ENCODE data around the gene STXBP6. TPM values are rescaled to one million over a fixed set of nuclear protein-coding genes. Genes with fewer than 3 reads are reported as not detected.

The STXBP6 gene
- total and polyA plus RNA-seq, 12 donors: 12.2 to 49.0 (median 24.4) TPM

GRCh38 chr14:24956104-24956503 lies 93.8 kb downstream of the STXBP6 start:
- intact Hi-C loops (cut with DNase I): loop anchor here in 2 of 10 donors (10.0 kb wide), 1 partner anchor 141 kb away; no protein-coding TSS in a partner anchor
- no peaks in the 10 kb centered on the region for H3K27me3 ChIP-seq
- 87 to 90% methylated on average over 4 of the region's 4 CpGs for WGBS, 2 donors
- peaks cover 16 to 77% (median 54%) of the 10 kb centered on the region in 9 donors for H3K4me1 ChIP-seq
- H3K27ac ChIP-seq: no peak overlapping the region
- DNase-seq (no peak), ATAC-seq (no peak)
- TF ChIP-seq CTCF (IDR thresholded peaks at IDR 0.05): no peak
- H3K9me3 ChIP-seq: peaks cover 0 to 3% (median 0%) of the 10 kb centered on the region in 11 donors
- H3K4me3 ChIP-seq: no peak overlapping the region
- no peaks in the 10 kb centered on the region for H3K36me3 ChIP-seq

- no peaks in the 10 kb centered on the region for H3K27me3 ChIP-seq
- intact Hi-C loops (cut with DNase I): loop anchor here in 2 of 10 donors (10.0 kb wide), 1 partner anchor 140 kb away; no protein-coding TSS in a partner anchor
- peak; percentile 14 to 68 (median 56) for ATAC-seq
- no peak for DNase-seq
- no peak for TF ChIP-seq CTCF (IDR thresholded peaks at IDR 0.05)
- WGBS, 2 donors: 65 to 76% methylated on average over 2 of the region's 2 CpGs
- H3K4me3 ChIP-seq: no peak overlapping the region
- H3K36me3 ChIP-seq: no peaks in the 10 kb centered on the region
- peak overlapping the region in 3 of 10 donors; percentile 29 to 53 (median 50) for H3K27ac ChIP-seq
- peaks cover 0 to 3% (median 0%) of the 10 kb centered on the region in 11 donors for H3K9me3 ChIP-seq
- H3K4me1 ChIP-seq: peaks cover 12 to 65% (median 41%) of the 10 kb centered on the region in 9 donors
These were observed 95.3 kb downstream of the STXBP6 start for GRCh38 chr14:24954700-24955037.

GRCh38 chr14:24954037-24954699 lies 95.8 kb downstream of the STXBP6 start:
- Histone ChIP-seq H3K4me3 (no peak overlapping the region), H3K9me3 (peaks cover 0 to 3% (median 0%) of the 10 kb centered on the region in 11 donors), H3K4me1 (peaks cover 7 to 60% (median 36%) of the 10 kb centered on the region in 9 donors), H3K36me3 (no peaks in the 10 kb centered on the region), H3K27ac (peak overlapping the region in 4 of 10 donors; percentile 9 to 50 (median 21)), H3K27me3 (no peaks in the 10 kb centered on the region)
- TF ChIP-seq CTCF (IDR thresholded peaks at IDR 0.05): no peak
- DNase-seq (no peak), ATAC-seq (peak in 5 of 8 donors; percentile 28 to 61 (median 42))
- intact Hi-C loops (cut with DNase I): loop anchor here in 2 of 10 donors (10.0 kb wide), 1 partner anchor 139 kb away; no protein-coding TSS in a partner anchor
- 35 to 66% methylated on average over 4 of the region's 4 CpGs for WGBS, 2 donors

GRCh38 chr14:24952851-24953666 lies 96.9 kb downstream of the STXBP6 start:
- DNase-seq: no peak
- intact Hi-C loops (cut with DNase I): loop anchor here in 2 of 10 donors (10.0 kb wide), 1 partner anchor 138 kb away; no protein-coding TSS in a partner anchor
- WGBS, 2 donors: 80 to 81% methylated on average over 8 of the region's 8 CpGs
- Histone ChIP-seq H3K27me3 (no peaks in the 10 kb centered on the region), H3K4me1 (peaks cover 1 to 49% (median 25%) of the 10 kb centered on the region in 9 donors), H3K9me3 (peaks cover 0 to 3% (median 0%) of the 10 kb centered on the region in 11 donors), H3K36me3 (no peaks in the 10 kb centered on the region), H3K4me3 (no peak overlapping the region), H3K27ac (peak overlapping the region in 1 of 10 donors; percentile 50)
- TF ChIP-seq CTCF (IDR thresholded peaks at IDR 0.05): peak in 6 of 9 donors; percentile 13 to 47 (median 26)
- peak in 4 of 8 donors; percentile 31 to 56 (median 40) for ATAC-seq
